ENCODE data around the gene OSGEPL1.

Gene OSGEPL1

GRCh38 chr2:189783927-189784867, 21.6 kb upstream of the OSGEPL1 start, which contains the start of the genes ORMDL1 and PMS1:
TSS of gene ORMDL1 (minus strand) at chr2:189784339. CDS start at chr2:189782595, 1,744 bp downstream.
TSS of gene PMS1 (plus strand) at chr2:189784450. CDS start at chr2:189791810, 7,360 bp downstream.
- peaks cover 28% of the 10 kb centered on the region for H3K4me1 ChIP-seq (ENCODE audit: control insufficient read depth, low read length)
- peaks cover 83% of the 10 kb centered on the region for H3K36me3 ChIP-seq (ENCODE audit: control insufficient read depth, low read length)
- peak within 1 kb of the TSS; percentile 97 for H3K4me2 ChIP-seq (ENCODE audit: low read length)
- H3F3A ChIP-seq (ENCODE audit: control insufficient read depth, insufficient read depth): no peaks in the 10 kb centered on the region
- TF ChIP-seq EZH2phosphoT487 (IDR thresholded peaks at IDR 0.05; ENCODE audit: borderline replicate concordance, low read length): no peak
- TF ChIP-seq, protein P1, sequence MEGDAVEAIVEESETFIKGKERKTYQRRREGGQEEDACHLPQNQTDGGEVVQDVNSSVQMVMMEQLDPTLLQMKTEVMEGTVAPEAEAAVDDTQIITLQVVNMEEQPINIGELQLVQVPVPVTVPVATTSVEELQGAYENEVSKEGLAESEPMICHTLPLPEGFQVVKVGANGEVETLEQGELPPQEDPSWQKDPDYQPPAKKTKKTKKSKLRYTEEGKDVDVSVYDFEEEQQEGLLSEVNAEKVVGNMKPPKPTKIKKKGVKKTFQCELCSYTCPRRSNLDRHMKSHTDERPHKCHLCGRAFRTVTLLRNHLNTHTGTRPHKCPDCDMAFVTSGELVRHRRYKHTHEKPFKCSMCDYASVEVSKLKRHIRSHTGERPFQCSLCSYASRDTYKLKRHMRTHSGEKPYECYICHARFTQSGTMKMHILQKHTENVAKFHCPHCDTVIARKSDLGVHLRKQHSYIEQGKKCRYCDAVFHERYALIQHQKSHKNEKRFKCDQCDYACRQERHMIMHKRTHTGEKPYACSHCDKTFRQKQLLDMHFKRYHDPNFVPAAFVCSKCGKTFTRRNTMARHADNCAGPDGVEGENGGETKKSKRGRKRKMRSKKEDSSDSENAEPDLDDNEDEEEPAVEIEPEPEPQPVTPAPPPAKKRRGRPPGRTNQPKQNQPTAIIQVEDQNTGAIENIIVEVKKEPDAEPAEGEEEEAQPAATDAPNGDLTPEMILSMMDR (IDR thresholded peaks at IDR 0.05; ENCODE audit: low read depth, low read length, poor library complexity, severe bottlenecking): no peak
- peaks cover 96% of the 10 kb centered on the region for H3K79me2 ChIP-seq (ENCODE audit: control insufficient read depth, low read length)
- peak within 1 kb of the TSS; percentile 99 for H3K4me3 ChIP-seq (ENCODE audit: low read length)
- H3K27me3 ChIP-seq (ENCODE audit: control insufficient read depth, low read length): no peaks in the 10 kb centered on the region
- no peaks in the 10 kb centered on the region for H4K20me1 ChIP-seq (ENCODE audit: control insufficient read depth, insufficient read depth, low read depth, low read length)
- H3K27ac ChIP-seq (ENCODE audit: low read depth, low read length): peak within 1 kb of the TSS; percentile 73
- no peaks in the 10 kb centered on the region for H3K9me3 ChIP-seq (ENCODE audit: control insufficient read depth, insufficient read depth, low read length)
- H3K9me2 ChIP-seq (replicated peaks; ENCODE audit: control insufficient read depth, low read length): no peaks in the 10 kb centered on the region

- Histone ChIP-seq H3K9me2 (replicated peaks; ENCODE audit: control insufficient read depth, low read length) (no peaks in the 10 kb centered on the region), H3K4me1 (ENCODE audit: control insufficient read depth, low read length) (peaks cover 28% of the 10 kb centered on the region), H3K4me2 (ENCODE audit: low read length) (peak overlapping the region; percentile 97), H3K79me2 (ENCODE audit: control insufficient read depth, low read length) (peaks cover 96% of the 10 kb centered on the region), H4K20me1 (ENCODE audit: control insufficient read depth, insufficient read depth, low read depth, low read length) (no peaks in the 10 kb centered on the region), H3K27me3 (ENCODE audit: control insufficient read depth, low read length) (no peaks in the 10 kb centered on the region), H3K27ac (ENCODE audit: low read depth, low read length) (peak overlapping the region; percentile 73), H3F3A (ENCODE audit: control insufficient read depth, insufficient read depth) (no peaks in the 10 kb centered on the region), H3K4me3 (ENCODE audit: low read length) (peak overlapping the region; percentile 99), H3K9me3 (ENCODE audit: control insufficient read depth, insufficient read depth, low read length) (no peaks in the 10 kb centered on the region), H3K36me3 (ENCODE audit: control insufficient read depth, low read length) (peaks cover 83% of the 10 kb centered on the region)
- TF ChIP-seq EZH2phosphoT487 (IDR thresholded peaks at IDR 0.05; ENCODE audit: borderline replicate concordance, low read length): no peak
- TF ChIP-seq, protein P1 (IDR thresholded peaks at IDR 0.05; ENCODE audit: low read depth, low read length, poor library complexity, severe bottlenecking): no peak
These were observed 20.9 kb upstream of the OSGEPL1 start for GRCh38 chr2:189783451-189783926.

GRCh38 chr2:189782221-189782671, 19.7 kb upstream of the OSGEPL1 start:
- Histone ChIP-seq H3K4me3 (ENCODE audit: low read length) (peak overlapping the region; percentile 99), H3K36me3 (ENCODE audit: control insufficient read depth, low read length) (peaks cover 84% of the 10 kb centered on the region), H3F3A (ENCODE audit: control insufficient read depth, insufficient read depth) (no peaks in the 10 kb centered on the region), H3K9me3 (ENCODE audit: control insufficient read depth, insufficient read depth, low read length) (no peaks in the 10 kb centered on the region), H4K20me1 (ENCODE audit: control insufficient read depth, insufficient read depth, low read depth, low read length) (no peaks in the 10 kb centered on the region), H3K79me2 (ENCODE audit: control insufficient read depth, low read length) (peaks cover 89% of the 10 kb centered on the region), H3K4me1 (ENCODE audit: control insufficient read depth, low read length) (peaks cover 28% of the 10 kb centered on the region), H3K27me3 (ENCODE audit: control insufficient read depth, low read length) (no peaks in the 10 kb centered on the region), H3K4me2 (ENCODE audit: low read length) (peak overlapping the region; percentile 97), H3K9me2 (replicated peaks; ENCODE audit: control insufficient read depth, low read length) (no peaks in the 10 kb centered on the region), H3K27ac (ENCODE audit: low read depth, low read length) (no peak overlapping the region)
- TF ChIP-seq, protein P1 (IDR thresholded peaks at IDR 0.05; ENCODE audit: low read depth, low read length, poor library complexity, severe bottlenecking): no peak
- TF ChIP-seq EZH2phosphoT487 (IDR thresholded peaks at IDR 0.05; ENCODE audit: borderline replicate concordance, low read length): no peak

Measured in DOHH2 (cell line).